Measurements from ENCODE around the gene CCR5. TPM values are rescaled to one million over a fixed set of nuclear protein-coding genes. Genes with fewer than 3 reads are reported as not detected.

CCR5 gene
- total and polyA plus RNA-seq, 11 donors, result 0.13 to 12.7 (median 0.40) TPM

DNA sequence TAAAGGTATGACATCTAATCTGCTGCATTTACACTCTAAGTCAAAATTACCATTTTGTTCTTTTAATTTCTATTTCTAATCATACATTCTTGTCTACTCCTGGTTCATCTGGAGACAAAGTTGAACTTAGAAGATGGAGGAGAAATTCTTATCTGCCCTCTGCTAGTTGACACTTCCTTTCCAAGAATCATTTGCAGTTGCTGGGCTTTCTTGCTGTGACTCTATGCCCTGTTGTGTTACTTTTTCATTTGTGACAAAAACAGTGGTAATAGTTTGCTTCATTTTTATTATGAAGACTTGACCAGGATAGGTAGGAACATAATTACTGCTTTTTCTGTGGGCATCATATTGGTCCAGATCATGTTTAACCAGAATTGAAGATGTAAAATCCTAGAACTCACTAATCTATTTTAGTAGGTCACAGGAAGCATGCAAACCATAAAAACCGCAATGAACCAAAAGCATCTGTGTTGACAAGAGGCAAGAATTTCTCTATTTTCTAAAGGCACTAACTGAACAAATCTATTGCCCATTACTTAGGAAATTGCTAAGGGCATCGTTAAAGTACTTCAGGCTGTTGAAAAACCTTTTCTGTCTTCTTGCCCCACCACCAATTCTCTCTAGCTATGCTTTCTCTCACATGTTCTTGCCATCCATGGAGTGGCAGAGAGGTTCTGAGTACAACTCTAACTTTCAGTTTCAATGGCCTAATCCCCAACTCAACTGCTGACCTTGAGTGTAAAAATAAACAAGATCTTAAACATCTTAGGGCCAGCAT lies 21.1 kb upstream of the CCR5 start:
- TF ChIP-seq CTCF (IDR thresholded peaks at IDR 0.05) (no peak), POLR2A (IDR thresholded peaks at IDR 0.05) (no peak)
- intact Hi-C loops (cut with DNase I), result no loop called here
- DNase-seq (no peak), ATAC-seq (no peak)
- Histone ChIP-seq H3K27me3 (peaks cover 0 to 36% (median 0%) of the 10 kb centered on the region in 9 donors), H3K4me1 (peaks cover 0 to 44% (median 0%) of the 10 kb centered on the region in 12 donors), H3K9me3 (peaks cover 0 to 6% (median 0%) of the 10 kb centered on the region in 12 donors), H3K27ac (peak overlapping the region in 1 of 12 donors; percentile 34), H3K36me3 (no peaks in the 10 kb centered on the region), H3K4me3 (no peak overlapping the region)
- WGBS, 4 donors, result 67 to 83% (median 75%) methylated on average over 2 of the region's 2 CpGs

- intact Hi-C loops (cut with DNase I), result no loop called here
- ATAC-seq, result no peak
- TF ChIP-seq CTCF (IDR thresholded peaks at IDR 0.05) (no peak), POLR2A (IDR thresholded peaks at IDR 0.05) (no peak)
- Histone ChIP-seq H3K4me3 (no peak overlapping the region), H3K4me1 (peaks cover 0 to 44% (median 0%) of the 10 kb centered on the region in 12 donors), H3K9me3 (peaks cover 0 to 6% (median 0%) of the 10 kb centered on the region in 12 donors), H3K27me3 (peaks cover 0 to 36% (median 0%) of the 10 kb centered on the region in 9 donors), H3K36me3 (no peaks in the 10 kb centered on the region), H3K27ac (peak overlapping the region in 1 of 12 donors; percentile 34)
- DNase-seq, result no peak
- 43 to 68% (median 63%) methylated on average over 1 of the region's 1 CpG for WGBS, 4 donors
These were observed 20.5 kb upstream of the CCR5 start for GRCh38 chr3:46350262-46350565.

DNA sequence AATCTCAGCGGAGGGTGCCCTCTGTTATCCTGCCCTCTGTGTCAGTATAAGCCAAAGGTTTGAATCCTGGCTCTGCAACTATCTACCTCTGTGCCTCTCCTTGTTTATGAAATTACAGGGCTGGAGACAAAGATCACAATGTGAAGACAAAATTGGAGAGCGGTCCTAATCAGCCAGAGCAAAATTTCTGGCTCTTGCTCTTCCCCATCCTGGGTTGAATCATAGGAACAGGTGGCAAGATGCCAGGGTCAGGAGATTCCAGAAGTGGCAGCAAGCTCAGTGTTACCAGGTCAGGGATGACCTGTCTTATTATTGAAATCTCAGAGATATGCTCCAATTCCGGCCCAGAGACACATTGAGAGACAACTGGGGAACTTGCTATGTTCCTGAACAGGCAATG lies 19.1 kb upstream of the CCR5 start:
- TF ChIP-seq POLR2A (IDR thresholded peaks at IDR 0.05) (no peak), CTCF (IDR thresholded peaks at IDR 0.05) (no peak)
- no peak overlapping the region for H3K4me3 ChIP-seq
- H3K27ac ChIP-seq, result no peak overlapping the region
- intact Hi-C loops (cut with DNase I), result no loop called here
- ATAC-seq, result peak in 1 of 4 donors; percentile 46
- 56 to 72% (median 63%) methylated on average over 3 of the region's 3 CpGs for WGBS, 4 donors
- H3K36me3 ChIP-seq, result no peaks in the 10 kb centered on the region
- peaks cover 0 to 52% (median 0%) of the 10 kb centered on the region in 12 donors for H3K4me1 ChIP-seq
- DNase-seq, result no peak
- peaks cover 0 to 6% (median 0%) of the 10 kb centered on the region in 12 donors for H3K9me3 ChIP-seq
- peaks cover 0 to 36% (median 0%) of the 10 kb centered on the region in 9 donors for H3K27me3 ChIP-seq

DNA sequence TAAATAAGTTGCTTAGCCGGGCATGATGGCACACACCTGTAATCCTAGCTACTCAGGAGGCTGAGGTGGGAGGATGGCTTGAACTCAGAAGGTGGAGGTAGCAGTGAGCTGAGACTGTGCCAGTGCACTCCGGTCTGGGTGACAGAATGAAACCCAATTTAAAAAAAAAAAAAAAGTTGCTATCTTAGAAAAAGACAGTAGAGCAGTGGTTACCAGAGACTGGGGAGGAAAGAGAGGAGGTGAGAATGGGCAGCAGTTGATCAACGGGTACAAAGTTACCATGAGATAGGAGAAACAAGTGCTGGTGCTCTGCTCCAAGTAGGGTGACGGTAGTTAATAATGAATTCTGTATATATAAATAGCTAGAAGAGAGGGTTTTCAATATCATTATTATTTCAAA lies 17.7 kb upstream of the CCR5 start:
- ATAC-seq (no peak), DNase-seq (no peak)
- no peaks in the 10 kb centered on the region for H3K36me3 ChIP-seq
- H3K27me3 ChIP-seq, result peaks cover 0 to 36% (median 0%) of the 10 kb centered on the region in 9 donors
- TF ChIP-seq POLR2A (IDR thresholded peaks at IDR 0.05) (no peak), CTCF (IDR thresholded peaks at IDR 0.05) (no peak)
- no peak overlapping the region for H3K27ac ChIP-seq
- H3K4me3 ChIP-seq, result no peak overlapping the region
- peaks cover 0 to 66% (median 0%) of the 10 kb centered on the region in 12 donors for H3K4me1 ChIP-seq
- 74 to 82% (median 78%) methylated on average over 4 of the region's 4 CpGs for WGBS, 4 donors
- H3K9me3 ChIP-seq, result no peaks in the 10 kb centered on the region
- intact Hi-C loops (cut with DNase I), result no loop called here
